GM18870 (cell line): ENCODE data around the gene HYLS1.
A peak's percentile ranks its signal among the peaks of the same experiment; 100 is the strongest.
"Not testable (repeated sequence)": the region's sequence is repeated elsewhere in the genome, so short reads cannot be mapped to it uniquely, and the experiment has no call there.

Source experiments
- ATAC-seq: cut with Tn5 transposase; IDR thresholded peaks from one replicate; pipeline ENCODE4 v1.9.1; 2021; ENCODE audit warnings: moderate library complexity; ENCODE audit not compliant: unreplicated experiment

HYLS1 gene, protein sequence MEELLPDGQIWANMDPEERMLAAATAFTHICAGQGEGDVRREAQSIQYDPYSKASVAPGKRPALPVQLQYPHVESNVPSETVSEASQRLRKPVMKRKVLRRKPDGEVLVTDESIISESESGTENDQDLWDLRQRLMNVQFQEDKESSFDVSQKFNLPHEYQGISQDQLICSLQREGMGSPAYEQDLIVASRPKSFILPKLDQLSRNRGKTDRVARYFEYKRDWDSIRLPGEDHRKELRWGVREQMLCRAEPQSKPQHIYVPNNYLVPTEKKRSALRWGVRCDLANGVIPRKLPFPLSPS

DNA sequence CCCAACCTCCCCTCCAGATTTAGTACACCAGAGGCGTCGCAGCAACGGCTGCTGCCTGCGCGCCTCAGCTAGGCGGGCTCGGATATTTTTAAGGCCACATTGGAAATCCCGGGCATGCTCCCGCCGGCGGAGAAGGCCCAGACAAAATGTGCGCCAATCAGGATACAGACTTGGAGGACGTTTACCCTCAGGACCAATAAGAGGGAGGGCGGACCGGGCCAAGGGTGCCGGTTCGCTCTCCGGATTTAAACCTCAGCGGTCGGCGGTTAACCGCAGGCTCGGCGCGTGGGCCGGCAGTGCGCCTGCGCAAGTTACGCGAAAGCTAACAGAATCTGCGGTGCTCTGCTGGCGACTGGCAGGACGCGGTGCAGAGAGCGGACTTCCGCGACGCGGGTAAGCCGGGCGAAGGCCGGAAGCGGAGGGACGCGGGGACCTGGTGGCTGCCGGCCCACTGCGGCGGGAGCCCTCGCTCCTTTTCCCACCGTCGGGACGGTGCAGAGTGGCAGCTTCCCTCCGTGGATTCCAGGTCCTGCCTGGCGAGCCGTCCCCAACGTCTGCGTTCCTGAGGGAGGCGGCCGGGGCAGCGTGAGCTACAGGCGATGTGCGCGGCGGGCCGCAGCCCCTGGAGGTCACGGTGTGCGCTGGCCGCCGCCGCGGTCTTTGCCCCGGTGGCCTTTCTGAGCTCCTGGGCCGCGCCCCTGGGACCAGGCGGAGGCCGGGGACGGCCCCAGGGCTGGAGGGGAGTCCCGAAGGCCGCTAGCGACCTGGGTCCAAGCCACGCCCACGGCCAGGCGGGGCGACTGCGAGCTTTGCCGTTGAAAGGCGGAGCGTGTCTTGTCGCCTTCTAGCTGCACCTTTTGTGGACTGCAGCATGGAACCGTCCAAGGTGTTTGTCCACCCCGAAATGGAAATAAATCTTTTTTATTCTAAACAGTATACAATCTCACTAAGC, at the start of gene HYLS1:
HYLS1 (plus strand) TSS at position 296 of the 952 bp plus-strand sequence. CDS start 11,701 bp downstream, outside the sequence.
- peak; percentile 88 for ATAC-seq

DNA sequence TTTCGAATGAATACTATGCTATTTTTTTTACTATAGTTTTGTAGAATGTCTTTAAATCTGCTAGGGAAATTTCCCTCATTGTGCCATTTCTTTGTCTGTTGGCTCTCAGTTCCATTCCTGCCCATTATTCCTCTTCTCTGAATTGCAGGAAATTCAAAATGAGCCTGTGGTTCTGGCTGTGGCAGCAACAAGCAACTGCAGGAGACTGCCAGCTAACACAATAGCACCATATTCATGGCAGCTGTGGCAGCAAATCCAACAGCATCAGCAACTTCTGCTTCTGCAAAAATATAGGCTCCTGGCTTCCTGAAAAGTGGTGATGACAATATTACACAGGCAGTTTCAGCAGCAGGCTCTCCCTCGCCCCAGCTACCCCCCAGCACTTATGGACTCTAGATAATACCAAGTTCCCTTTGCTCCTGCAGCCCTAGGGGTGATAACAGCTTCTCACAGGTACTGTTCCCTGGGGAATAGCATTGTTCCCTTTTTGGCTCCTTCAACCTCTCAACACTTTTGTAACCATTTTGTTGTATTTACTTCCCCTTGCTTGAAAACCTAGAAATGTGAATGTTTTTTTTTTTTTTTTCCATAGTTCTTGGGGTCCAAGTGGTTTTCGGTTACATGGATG, 45.0 kb upstream of the HYLS1 start:
- ATAC-seq: no peak

DNA sequence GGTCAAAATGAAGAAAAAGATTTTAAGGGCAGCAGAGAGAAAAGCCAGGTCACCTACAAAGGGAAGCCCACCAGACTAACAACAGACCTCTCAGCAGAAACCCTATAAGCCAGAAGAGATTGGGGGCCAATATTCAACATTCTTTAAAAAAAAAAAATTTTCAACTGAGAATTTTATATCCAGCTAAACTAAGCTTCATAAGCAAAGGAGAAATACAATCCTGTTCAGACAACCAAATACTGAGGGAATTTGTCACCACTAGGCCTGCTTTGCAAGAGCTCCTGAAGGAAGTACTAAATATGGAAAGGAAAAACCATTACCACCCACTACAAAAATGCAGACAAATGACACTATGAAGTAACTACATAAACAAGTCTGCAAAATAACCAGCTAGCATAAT, 41.3 kb upstream of the HYLS1 start:
- ATAC-seq: no peak

DNA sequence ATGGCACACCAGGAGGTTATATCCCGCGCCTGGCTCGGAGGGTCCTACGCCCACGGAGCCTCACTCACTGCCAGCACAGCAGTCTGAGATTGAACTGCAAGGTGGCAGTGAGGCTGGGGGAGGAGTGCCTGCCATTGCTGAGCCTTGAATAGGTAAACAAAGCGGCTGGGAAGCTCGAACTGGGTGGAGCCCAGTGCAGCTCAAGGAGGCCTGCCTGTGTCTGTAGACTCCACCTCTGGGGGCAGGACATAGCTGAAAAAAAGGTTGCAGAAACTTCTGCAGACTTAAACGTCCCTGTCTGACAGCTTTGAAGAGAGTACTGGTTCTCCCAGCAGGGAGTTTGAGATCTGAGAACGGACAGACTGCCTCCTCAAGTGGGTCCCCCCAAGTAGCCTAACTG, 29.8 kb upstream of the HYLS1 start:
- not testable (repeated sequence) for ATAC-seq

DNA sequence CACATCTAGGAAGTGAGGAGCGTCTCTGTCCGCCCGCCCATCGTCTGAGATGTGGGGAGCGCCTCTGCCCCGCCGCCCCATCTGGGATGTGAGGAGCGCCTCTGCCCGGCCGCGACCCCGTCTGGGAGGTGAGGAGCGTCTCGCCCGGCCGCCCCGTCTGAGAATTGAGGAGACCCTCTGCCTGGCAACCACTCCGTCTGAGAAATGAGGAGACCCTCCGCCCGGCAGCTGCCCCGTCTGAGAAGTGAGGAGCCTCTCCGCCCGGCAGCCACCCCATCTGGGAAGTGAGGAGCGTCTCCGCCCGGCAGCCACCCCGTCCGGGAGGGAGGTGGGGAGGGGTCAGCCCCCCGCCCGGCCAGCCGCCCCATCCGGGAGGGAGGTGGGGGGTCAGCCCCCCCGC, 24.7 kb upstream of the HYLS1 start:
- ATAC-seq: not testable (repeated sequence)

DNA sequence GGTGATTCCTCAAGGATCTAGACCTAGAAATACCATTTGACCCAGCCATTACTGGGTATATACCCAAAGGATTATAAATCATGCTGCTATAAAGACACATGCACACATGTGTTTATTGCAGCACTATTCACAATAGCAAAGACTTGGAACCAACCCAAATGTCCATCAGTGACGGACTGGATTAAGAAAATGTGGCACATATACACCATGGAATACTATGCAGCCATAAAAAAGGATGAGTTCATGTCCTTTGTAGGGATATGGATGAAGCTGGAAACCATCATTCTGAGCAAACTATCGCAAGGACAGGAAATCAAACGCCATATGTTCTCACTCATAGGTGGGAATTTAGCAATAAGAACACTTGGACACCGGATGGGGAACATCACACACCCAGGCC, 22.1 kb upstream of the HYLS1 start:
- ATAC-seq: not testable (repeated sequence)

DNA sequence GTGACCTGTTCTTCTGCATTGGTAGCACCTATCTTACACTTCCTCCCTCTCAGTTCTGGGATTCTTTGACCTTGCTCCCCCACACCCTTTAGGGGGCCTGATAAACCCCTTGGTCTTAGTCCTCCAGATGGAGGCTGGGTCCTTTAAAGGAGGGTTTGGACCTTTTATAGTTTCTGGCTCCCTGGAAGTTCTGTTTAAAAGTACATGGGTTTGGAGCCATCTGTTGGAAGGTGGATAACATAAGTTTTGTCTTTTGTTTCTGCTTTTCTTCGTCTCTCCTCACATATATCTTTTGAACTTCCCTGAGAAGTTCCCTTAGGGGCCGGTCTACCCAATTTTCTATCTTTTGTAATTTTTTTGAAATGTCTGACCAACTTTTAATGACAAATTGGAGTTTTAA, 17.9 kb upstream of the HYLS1 start:
- ATAC-seq: no peak

DNA sequence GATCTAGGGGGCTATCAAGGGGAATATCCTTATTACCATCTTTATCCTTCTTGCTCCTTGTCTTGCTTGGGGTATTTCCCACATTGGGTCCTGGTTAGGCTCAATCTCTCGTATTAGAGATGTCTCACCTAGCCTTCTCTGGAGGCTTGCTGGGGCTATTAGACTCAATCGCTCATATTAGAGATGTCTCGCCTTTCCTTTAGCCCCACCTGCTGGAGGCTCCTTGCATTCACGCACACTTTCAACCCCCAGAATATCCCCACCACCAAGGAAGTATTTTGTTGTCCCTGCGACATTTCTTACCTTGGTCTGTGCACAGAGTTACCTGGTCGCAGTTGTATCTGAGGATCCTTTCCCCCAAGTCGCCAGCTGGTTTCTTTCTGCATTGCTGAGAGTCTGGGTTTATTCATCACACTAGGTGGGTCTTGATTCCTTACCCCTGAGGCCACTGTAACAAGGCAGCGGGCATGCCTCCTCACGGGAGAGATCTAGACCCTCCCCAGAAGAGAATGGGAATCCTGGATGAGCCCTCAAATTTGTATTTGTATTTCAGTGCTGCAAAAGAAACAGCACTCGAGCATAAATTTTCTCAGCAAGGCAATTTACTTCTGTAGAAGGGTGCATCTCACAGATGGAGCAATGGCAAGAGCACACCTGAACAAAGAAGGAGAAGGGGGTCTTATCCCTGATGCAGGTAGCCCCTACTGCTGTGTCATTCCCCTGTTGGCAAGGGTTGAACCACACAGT, 15.9 kb upstream of the HYLS1 start:
- ATAC-seq: no peak

DNA sequence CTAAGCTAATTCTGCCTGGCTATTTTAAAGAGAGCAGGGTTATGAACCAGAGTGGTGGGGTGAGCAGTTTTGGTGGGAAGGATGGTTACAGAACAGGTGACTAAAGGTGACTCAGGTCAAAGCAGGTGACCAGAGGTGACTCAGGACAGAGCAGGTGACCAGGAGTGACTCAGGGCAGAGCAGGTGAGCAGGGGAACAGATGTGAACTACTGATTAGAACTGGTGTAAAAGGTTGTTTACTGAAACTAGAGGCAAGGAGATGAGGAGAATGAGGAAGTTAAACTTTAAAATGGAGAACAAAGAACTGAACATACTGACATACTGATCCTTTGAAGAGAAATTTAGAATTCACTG, 15.4 kb upstream of the HYLS1 start:
- ATAC-seq: no peak

DNA sequence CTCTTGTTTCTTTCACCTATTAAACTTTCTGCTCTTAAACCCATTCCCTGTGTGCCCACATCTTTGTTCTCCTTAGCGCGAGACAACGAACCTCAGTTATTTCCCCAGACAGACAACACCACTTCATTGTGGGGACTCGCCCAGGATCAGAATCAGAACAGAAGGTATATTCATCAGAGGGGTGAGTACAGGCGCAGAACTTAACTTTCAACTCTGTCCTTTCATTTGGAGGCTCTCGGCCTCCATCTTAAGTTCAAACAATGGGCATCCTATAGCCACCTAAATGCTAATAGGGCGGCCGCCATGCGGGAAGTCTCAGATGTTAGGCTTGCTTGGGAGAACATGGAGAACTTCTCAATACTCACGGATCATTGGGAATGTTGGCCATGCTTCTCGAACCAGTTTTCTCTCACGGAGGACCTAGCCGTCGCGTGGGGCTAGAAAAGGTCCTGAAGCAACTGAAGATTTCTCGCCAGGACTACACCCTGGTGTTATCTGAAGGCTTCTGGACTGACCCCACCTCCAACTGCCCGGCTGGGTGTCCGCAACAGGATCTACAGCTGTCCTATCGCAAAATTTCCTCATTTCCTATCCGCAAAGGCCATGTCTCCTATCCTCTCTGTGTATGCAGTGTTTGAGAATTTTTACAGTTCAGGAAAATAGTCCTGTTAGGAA, 13.4 kb upstream of the HYLS1 start:
- ATAC-seq: no peak

DNA sequence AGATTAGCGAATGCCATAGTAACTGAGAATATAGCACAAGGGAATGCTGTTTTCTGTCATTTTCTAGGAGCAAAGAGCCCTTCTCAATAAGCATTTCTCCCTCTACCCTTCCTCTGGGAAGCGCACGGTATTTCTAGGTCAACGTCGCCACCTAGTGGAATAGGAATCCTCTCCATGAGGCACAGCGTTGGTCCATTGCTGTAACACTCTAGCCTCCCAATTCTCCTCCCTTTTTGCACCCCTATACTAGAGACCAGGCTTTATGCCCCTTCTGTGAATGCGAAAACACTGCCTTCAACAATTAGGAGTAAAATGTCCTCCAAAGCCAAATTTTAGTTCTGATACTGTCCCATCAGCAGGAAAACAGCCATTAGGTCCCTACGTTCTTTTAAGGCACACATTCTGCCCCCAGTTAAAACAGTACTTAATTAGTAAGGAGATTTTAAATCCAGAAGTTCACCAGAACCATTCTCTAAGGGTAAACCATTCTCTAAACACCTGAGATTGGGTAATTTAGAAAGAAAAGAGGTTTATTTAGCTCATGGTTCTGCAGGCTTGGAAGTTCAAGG, 12.8 kb upstream of the HYLS1 start:
- ATAC-seq: peak; percentile 84

DNA sequence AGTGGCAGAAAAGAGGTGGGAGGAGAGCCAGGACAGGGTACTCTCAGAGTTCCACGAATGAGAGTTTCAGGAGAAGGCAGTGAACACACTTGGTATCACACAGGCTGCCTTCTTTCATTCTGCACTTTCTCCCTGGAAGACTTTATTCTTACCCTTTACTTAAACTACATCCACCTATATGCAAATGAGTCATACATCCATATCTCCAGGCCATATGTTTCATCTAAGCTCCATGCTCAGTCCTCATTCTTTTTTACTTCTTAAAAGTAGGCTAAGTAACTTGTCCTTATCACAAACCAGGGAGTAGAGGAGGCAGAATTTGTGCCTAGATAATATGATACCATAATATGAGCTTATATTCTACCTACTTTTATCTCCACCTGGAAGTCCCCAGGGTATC, 6.2 kb upstream of the HYLS1 start:
- ATAC-seq: no peak

DNA sequence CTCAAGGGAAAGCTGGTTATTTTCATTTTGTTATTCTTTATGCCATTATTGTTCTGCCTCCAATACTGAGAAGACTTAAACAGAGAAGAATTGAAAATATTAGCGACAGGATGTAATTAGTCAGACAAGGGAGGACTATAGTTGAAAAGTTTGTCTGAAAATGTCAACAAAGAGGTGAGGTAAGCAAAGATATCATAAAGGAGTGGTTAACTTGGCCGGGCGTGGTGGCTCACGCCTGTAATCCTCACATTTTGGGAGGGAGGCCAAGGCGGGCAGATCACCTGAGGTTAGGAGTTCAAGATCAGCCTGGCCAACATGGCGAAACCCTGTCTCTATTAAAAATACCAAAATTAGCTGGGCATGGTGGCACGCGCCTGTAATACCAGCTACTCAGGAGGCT, 4.1 kb upstream of the HYLS1 start:
- ATAC-seq: no peak

DNA sequence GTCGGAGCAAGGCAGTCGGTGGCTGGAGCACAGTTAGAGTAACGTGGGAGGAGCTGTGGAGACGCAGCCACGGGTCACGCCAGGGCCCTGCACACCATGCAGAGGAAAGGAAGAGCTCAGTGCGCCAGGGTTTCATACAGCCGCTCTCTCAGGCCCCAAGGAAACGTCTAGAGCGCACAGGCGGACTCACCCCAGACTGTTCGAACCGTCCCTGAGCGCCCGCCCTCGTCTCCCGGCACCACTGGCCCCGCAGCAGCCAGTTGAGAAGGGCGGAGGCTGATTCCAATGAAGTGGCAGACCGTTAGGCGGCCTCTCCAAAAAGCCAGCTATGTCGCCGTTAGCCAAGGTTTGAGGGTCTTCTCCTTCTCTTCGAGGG, 483 bp upstream of the HYLS1 start:
- peak; percentile 22 for ATAC-seq

DNA sequence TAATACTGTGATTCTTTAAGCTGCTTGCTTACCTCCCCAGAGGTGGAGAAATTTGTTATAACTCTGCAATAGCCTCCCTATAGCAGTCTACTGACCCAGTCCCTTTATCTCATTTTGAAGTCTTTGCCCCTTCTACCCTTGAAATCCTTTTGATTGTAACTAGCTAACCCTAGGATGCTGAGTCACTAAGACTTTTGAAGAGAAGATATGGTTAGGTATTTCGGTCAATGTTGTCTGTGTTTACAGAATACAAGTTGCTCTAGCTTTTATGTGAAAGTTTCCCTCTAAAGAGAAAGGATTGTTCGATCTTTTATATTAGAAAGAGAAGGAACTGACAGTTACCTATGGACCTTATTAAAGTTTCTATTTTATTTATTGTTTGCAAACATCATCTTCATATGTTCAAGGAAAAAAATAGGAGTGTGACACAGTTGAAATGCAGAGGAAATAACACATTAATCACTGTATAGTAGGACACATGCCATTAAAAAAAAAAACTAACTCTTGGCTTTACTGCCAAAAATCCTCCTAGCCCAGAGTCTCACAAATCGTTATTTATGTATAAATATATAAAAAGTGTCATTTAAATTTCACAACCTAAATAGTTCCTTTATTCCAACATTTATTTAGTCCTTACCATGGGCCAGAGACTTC, 3.1 kb downstream of the HYLS1 start:
- no peak for ATAC-seq

DNA sequence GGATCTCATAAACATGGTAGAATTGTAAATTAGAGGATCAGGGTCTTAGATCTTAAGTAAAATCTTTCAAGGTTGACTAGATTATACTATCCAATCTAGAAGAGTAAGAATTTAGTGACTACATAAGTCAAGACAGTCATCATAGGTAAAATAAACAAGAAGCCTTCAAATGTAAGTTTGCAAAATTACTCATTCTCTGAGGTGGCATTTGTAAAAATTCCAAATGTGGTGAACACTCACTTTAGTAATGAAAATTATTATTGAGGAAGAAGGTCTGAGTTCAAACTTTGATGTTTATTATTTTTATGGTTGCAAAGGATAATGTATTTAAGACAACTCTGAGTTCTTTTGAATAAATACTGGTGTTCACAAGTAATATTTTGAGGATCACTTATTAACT, 4.6 kb downstream of the HYLS1 start:
- no peak for ATAC-seq

DNA sequence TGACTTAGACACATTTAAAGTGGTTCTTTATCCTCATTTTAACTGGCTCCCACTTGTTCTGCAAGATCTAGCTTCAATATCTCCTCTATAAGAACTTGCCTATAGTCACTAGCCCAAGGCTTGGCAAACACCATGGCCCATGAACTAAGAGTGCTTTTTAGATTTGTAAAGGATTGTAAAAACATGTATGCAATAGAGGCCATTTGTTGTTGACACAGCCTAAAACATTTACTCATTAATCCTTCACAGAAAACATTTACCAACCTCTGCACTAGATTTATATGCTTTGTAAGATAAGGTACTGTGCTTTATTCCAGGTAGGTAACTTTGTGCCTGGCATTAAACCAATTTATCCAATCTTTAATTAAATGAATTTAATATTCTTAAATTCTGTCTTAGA, 5.5 kb downstream of the HYLS1 start:
- no peak for ATAC-seq

DNA sequence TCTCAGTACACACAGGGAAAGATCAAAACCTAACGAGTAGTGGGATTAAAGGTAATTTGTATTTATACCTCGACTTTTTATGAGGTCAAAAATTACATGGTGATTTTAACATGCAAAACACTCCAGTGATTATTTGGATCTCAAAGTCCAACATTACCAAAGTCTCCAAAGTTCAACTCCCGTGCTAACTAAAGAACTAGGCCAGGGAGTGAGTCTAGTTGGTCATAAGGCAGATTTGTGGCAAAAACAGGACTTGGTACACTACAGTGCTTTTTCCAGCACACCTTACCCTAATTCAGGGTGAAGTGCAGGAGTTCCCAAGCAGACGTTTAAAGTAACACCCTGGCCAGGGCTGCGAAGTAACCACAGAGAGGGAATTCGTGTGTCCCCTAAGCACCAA, 14.4 kb downstream of the HYLS1 start:
- ATAC-seq: no peak

DNA sequence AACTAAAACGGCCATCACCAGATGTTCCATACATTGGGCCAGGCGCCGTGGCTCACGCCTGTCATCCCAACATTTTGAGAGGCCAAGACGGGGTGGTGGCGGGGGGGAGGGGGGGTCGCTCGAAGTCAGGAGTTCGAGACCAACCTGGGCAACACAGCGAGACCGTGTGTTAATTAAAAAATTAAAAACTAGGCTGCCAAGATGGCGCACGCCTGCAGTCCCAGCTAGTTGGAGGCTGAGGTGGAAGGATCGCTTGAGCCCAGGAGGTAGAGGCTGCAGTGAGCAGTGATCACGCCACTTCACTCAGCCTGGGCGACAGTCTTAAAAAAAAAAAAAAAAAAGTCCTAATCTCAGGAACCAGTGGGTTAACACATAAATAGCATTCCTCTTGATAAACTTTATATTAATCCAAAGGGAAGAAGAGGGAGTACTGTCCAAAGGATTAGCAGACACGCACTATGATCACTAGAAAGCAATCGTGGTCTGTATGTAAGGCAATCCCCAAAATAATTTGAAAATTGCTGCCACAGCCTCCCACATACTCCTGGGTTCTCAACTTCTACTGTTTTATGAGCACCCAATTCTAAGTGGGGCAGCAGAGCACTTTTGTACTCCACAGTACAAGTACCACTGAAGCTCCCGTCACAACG, 14.9 kb downstream of the HYLS1 start:
- no peak for ATAC-seq
